Subcutaneous adipose tissue (tissue), 4 donors: ENCODE results near the gene KIAA1328. TPM values are rescaled to one million over a fixed set of nuclear protein-coding genes. Genes with fewer than 3 reads are reported as not detected.

Source experiments
- CTCF ChIP-seq: fragments of 450-650 bp; IDR thresholded peaks from one replicate; pipeline ENCODE4 v1.5.1; 2016; ENCODE audit warnings: low read depth, mild to moderate bottlenecking, control low read depth, antibody characterized with exemption, moderate library complexity
- total RNA-seq, 4 donors: library from RNA; depleted of rRNA; stranded (reverse); fragments of >200 nt; gene quantifications; one replicate each; pipeline ENCODE4 v1.1.0, GENCODE V29; 2016

Gene KIAA1328
- total RNA-seq, 4 donors from 2014 or later: 15.0 to 22.8 (median 18.9) TPM

GRCh38 chr18:36839835-36840234 lies 10.9 kb downstream of the KIAA1328 start:
- no peak for TF ChIP-seq CTCF

GRCh38 chr18:36843199-36843598 lies 14.3 kb downstream of the KIAA1328 start:
- TF ChIP-seq CTCF: no peak

GRCh38 chr18:36843784-36844183 lies 14.9 kb downstream of the KIAA1328 start:
- TF ChIP-seq CTCF: no peak

GRCh38 chr18:36848609-36849008 lies 19.7 kb downstream of the KIAA1328 start:
- TF ChIP-seq CTCF: no peak

GRCh38 chr18:36849288-36850006 lies 20.5 kb downstream of the KIAA1328 start:
- no peak for TF ChIP-seq CTCF

GRCh38 chr18:36850527-36851201 lies 21.7 kb downstream of the KIAA1328 start:
- no peak for TF ChIP-seq CTCF

- no peak for TF ChIP-seq CTCF
These were observed 22.3 kb downstream of the KIAA1328 start for GRCh38 chr18:36851202-36851590.
